Liver (tissue), 3 donors: ENCODE results near the gene KHNYN.

ENCODE experiments used
- ATF3 ChIP-seq: IDR thresholded peaks from 2 replicates; pipeline ENCODE4 v1.6.1; 2016; ENCODE audit warnings: antibody characterized with exemption
- CTCF ChIP-seq: fragments of 150-350 bp; IDR thresholded peaks from 2 replicates; pipeline ENCODE4 v1.5.1; 2017; ENCODE audit warnings: improper control_type of control experiment, low read depth, low read length; ENCODE audit not compliant: missing input control
- FOXA1 ChIP-seq: IDR thresholded peaks from 2 replicates; pipeline ENCODE4 v1.6.1; 2016; ENCODE audit warnings: antibody characterized with exemption
- GABPA ChIP-seq, 2 donors: IDR thresholded peaks in 1 of 2; conservative IDR thresholded peaks in 1 of 2; 2 replicates each; pipeline ENCODE4 v1.6.1; 2016; ENCODE audit warnings: antibody characterized with exemption in 2 of 2, mild to moderate bottlenecking in 1 of 2, moderate library complexity in 1 of 2
- MAX ChIP-seq: IDR thresholded peaks from 2 replicates; pipeline ENCODE4 v1.6.1; 2016; ENCODE audit warnings: antibody characterized with exemption
- NR2F2 ChIP-seq: IDR thresholded peaks from 2 replicates; pipeline ENCODE4 v1.6.1; 2016; ENCODE audit warnings: antibody characterized with exemption
- donor health status: healthy.
- donor health status: healthy.

DNA sequence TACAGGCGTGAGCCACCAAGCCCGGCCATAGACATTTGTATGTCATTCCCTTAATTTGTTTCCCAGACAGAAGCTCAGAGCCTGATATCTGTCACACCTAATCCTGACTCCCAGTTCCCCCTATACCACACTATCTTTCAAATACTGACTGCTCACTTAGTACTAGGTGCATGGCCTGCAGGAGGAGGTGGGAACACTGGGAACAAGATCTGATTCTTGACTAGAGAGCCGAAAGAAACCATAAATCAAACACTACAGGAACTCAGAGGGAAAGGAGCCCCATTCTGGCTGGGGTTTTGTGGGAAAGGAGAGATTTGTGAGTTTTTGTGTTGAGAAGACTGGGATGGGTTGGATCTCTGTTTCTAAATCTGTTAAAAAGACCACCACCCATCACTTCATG, 4.9 kb downstream of the KHNYN start:
- TF ChIP-seq CTCF (no peak), NR2F2 (no peak), FOXA1 (no peak), ATF3 (no peak), MAX (no peak), GABPA (IDR thresholded peaks at IDR 0.05 in 1 of 2, conservative IDR thresholded peaks at IDR 0.05 in 1 of 2) (no peak)
